GM12891 (cell line): Measurements from ENCODE around the gene RHEB.

Experiments
- PAX5 ChIP-seq: IDR thresholded peaks from 2 replicates; pipeline ENCODE4 v1.6.1; 2011; ENCODE audit warnings: low read length, moderate library complexity, mild to moderate bottlenecking; ENCODE audit not compliant: insufficient read depth, severe bottlenecking
- POLR2A ChIP-seq: IDR thresholded peaks from 2 replicates; pipeline ENCODE4 v1.6.1; 2011; ENCODE audit warnings: low read depth, low read length, control low read depth
- POLR2AphosphoS5 ChIP-seq: IDR thresholded peaks from 2 replicates; pipeline ENCODE4 v1.6.1; 2011; ENCODE audit warnings: low read depth, low read length, control low read depth
- TAF1 ChIP-seq: IDR thresholded peaks from 2 replicates; pipeline ENCODE4 v1.6.1; 2011; ENCODE audit warnings: low read depth, low read length, control low read depth

DNA sequence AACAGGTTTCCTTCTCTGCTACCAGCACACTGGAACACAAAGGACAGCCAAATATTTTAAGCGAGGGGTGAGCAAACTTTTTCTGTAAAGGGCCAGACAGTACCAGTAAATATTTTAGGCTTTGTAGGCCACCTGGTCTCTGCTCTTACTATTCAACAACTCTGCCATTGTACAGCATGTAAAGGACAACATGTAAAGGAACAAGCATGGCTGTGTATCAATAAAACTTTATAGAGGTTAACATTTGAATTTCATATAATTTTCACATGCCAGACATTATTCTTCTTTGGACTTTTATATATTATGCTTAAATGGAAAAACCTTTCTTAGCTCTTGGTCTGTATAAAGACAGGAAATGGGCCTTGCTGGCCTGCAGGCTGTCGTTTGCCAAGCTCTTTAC lies 30.2 kb downstream of the RHEB start:
- no peak for TF ChIP-seq POLR2A
- no peak for TF ChIP-seq TAF1
- no peak for TF ChIP-seq POLR2AphosphoS5
- no peak for TF ChIP-seq PAX5
